ENCODE results near the gene ALPP. TPM values are rescaled to one million over a fixed set of nuclear protein-coding genes. Genes with fewer than 3 reads are reported as not detected.

ALPP gene
- total and polyA plus RNA-seq, 2 donors (not counting 3 experiments of a cell fraction or from before 2014, with no cell fraction given) = not detected

- dilution Hi-C loops (cut with MboI; ENCODE audit: extremely low pct_ligation_motif_present, low sequenced_read_pairs) (no loop called here), intact Hi-C loops (cut with micrococcal nuclease) (no loop called here)
- H3K4me2 ChIP-seq (ENCODE audit: insufficient read depth, low read length) = no peak overlapping the region
- DNase-seq (ENCODE audit: low read depth, low spot score) (no peak), FAIRE-seq (no peak)
- H3K9me1 ChIP-seq (replicated peaks; ENCODE audit: control insufficient read depth, extremely low read depth, insufficient read depth, low read length) = no peaks in the 10 kb centered on the region
- H3K4me3 ChIP-seq (replicated peaks in 1 of 3; ENCODE audit: insufficient read depth in 1 of 3, low read depth in 1 of 3, low read length in 3 of 3) = no peak overlapping the region
- no peak overlapping the region for H3K9ac ChIP-seq (replicated peaks; ENCODE audit: extremely low read depth, insufficient read depth, low read length)
- no peaks in the 10 kb centered on the region for H3K36me3 ChIP-seq (ENCODE audit: control insufficient read depth in 2 of 2, extremely low read depth in 1 of 2, insufficient read depth in 2 of 2, low read length in 2 of 2)
- POLR2A ChIA-PET = no interaction called here
- H3K79me2 ChIP-seq (ENCODE audit: control insufficient read depth, insufficient read depth, low read length) = no peaks in the 10 kb centered on the region
- no peak overlapping the region for H3K27ac ChIP-seq (ENCODE audit: insufficient read depth, low read depth, low read length)
- H4K20me1 ChIP-seq (replicated peaks; ENCODE audit: control insufficient read depth, extremely low read depth, insufficient read depth, low read length) = no peaks in the 10 kb centered on the region
- no TSS peak for BruUV-seq (replicated peaks)
- CTCF ChIA-PET = interaction anchor here (1.3 to 1.6 kb wide), 2 partner anchors 468 to 474 kb away, joined by 3 to 7 read pairs; no protein-coding TSS in a partner anchor
- peaks cover 5 to 13% of the 10 kb centered on the region in 2 experiments for H3K27me3 ChIP-seq (ENCODE audit: control insufficient read depth in 2 of 2, insufficient read depth in 2 of 2, low read length in 2 of 2)
- no peaks in the 10 kb centered on the region for H3K4me1 ChIP-seq (ENCODE audit: control insufficient read depth, extremely low read depth, insufficient read depth, low read length)
- no peaks in the 10 kb centered on the region for H3K9me3 ChIP-seq (replicated peaks; ENCODE audit: control insufficient read depth, insufficient read depth, low read length)
- TF ChIP-seq MYC (IDR thresholded peaks at IDR 0.05; ENCODE audit: low read depth, low read length) (no peak), FOS (IDR thresholded peaks at IDR 0.05; ENCODE audit: borderline replicate concordance, insufficient read depth, low read length) (no peak), POLR2A (IDR thresholded peaks at IDR 0.05; ENCODE audit: low read depth, low read length) (no peak), POLR2AphosphoS5 (IDR thresholded peaks at IDR 0.05; ENCODE audit: insufficient read depth, low read depth, low read length) (no peak), MAX (IDR thresholded peaks at IDR 0.05; ENCODE audit: insufficient read depth, insufficient read length) (no peak), GATA2 (IDR thresholded peaks at IDR 0.05; ENCODE audit: insufficient read depth, insufficient read length, low read depth, low read length) (no peak), EZH2 (IDR thresholded peaks at IDR 0.05; ENCODE audit: borderline replicate concordance, low read depth, low read length, severe bottlenecking) (no peak), JUN (IDR thresholded peaks at IDR 0.05; ENCODE audit: borderline replicate concordance, insufficient read depth, insufficient read length, low read depth) (no peak)
- TF ChIP-seq, protein P1, sequence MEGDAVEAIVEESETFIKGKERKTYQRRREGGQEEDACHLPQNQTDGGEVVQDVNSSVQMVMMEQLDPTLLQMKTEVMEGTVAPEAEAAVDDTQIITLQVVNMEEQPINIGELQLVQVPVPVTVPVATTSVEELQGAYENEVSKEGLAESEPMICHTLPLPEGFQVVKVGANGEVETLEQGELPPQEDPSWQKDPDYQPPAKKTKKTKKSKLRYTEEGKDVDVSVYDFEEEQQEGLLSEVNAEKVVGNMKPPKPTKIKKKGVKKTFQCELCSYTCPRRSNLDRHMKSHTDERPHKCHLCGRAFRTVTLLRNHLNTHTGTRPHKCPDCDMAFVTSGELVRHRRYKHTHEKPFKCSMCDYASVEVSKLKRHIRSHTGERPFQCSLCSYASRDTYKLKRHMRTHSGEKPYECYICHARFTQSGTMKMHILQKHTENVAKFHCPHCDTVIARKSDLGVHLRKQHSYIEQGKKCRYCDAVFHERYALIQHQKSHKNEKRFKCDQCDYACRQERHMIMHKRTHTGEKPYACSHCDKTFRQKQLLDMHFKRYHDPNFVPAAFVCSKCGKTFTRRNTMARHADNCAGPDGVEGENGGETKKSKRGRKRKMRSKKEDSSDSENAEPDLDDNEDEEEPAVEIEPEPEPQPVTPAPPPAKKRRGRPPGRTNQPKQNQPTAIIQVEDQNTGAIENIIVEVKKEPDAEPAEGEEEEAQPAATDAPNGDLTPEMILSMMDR (IDR thresholded peaks at IDR 0.05; ENCODE audit: extremely low read depth in 1 of 2, insufficient read depth in 1 of 2, low read depth in 1 of 2, low read length in 2 of 2) = no peak
- H2AFZ ChIP-seq (ENCODE audit: low read depth, low read length) = no peak overlapping the region
Observed at GRCh38 chr2:232374356-232374755, 4.2 kb upstream of the ALPP start.
